22Rv1 (cell line): ENCODE data around the gene TPRG1.

Experiments used
- ZFX ChIP-seq: fragments of 450-650 bp; IDR thresholded peaks from 2 replicates; pipeline ENCODE4 v1.6.1; 2017; ENCODE audit warnings: antibody characterized with exemption, borderline replicate concordance
- TF ChIP-seq, protein P1 (sequence below): fragments of 450-650 bp; IDR thresholded peaks from 2 replicates; pipeline ENCODE4 v1.5.1; 2017; ENCODE audit warnings: mild to moderate bottlenecking

- TF ChIP-seq, protein P1, sequence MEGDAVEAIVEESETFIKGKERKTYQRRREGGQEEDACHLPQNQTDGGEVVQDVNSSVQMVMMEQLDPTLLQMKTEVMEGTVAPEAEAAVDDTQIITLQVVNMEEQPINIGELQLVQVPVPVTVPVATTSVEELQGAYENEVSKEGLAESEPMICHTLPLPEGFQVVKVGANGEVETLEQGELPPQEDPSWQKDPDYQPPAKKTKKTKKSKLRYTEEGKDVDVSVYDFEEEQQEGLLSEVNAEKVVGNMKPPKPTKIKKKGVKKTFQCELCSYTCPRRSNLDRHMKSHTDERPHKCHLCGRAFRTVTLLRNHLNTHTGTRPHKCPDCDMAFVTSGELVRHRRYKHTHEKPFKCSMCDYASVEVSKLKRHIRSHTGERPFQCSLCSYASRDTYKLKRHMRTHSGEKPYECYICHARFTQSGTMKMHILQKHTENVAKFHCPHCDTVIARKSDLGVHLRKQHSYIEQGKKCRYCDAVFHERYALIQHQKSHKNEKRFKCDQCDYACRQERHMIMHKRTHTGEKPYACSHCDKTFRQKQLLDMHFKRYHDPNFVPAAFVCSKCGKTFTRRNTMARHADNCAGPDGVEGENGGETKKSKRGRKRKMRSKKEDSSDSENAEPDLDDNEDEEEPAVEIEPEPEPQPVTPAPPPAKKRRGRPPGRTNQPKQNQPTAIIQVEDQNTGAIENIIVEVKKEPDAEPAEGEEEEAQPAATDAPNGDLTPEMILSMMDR, result no peak
- TF ChIP-seq ZFX, result no peak
Observed at GRCh38 chr3:189361103-189361835, 189.5 kb downstream of the TPRG1 start.
